ENCODE data around the gene FANCB. TPM values are rescaled to one million over a fixed set of nuclear protein-coding genes. Genes with fewer than 3 reads are reported as not detected.

FANCB gene
- total and polyA plus RNA-seq, 4 donors, result 0.07 to 6.2 (median 0.29) TPM

DNA sequence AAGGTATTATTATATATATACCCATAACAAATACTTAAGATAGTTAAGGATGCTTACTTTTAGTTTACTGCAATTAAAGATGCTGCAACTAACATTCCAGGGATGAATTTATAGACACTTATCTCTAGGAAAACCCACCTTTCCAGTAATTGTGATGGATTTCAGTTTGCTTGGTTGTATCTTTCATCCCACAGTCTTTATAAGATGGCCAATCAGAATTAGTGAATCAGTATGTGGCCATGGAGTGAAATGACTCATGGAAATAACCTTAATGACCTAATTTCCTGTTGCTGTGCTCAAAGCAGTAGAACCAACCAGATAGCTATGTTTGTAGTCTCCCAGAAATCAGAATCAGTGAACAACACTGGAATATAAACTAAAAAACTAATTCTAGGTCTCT is 26.7 kb upstream of the FANCB start:
- no peaks in the 10 kb centered on the region for H3K4me1 ChIP-seq (ENCODE audit: control insufficient read depth in 4 of 4, insufficient read depth in 4 of 4, low read length in 3 of 4)
- H3K4me3 ChIP-seq (ENCODE audit: low read depth in 1 of 3, low read length in 3 of 3), result no peak overlapping the region
- TF ChIP-seq HNF4G (IDR thresholded peaks at IDR 0.05) (no peak), JUND (IDR thresholded peaks at IDR 0.05) (peak in 1 of 2 donors; percentile 50), SP1 (IDR thresholded peaks at IDR 0.05) (no peak), GABPA (IDR thresholded peaks at IDR 0.05 in 1 of 2, conservative IDR thresholded peaks at IDR 0.05 in 1 of 2) (no peak), NR2F2 (IDR thresholded peaks at IDR 0.05) (peak; percentile 39), HNF4A (conservative IDR thresholded peaks at IDR 0.05) (no peak)
- TF ChIP-seq, protein P1, sequence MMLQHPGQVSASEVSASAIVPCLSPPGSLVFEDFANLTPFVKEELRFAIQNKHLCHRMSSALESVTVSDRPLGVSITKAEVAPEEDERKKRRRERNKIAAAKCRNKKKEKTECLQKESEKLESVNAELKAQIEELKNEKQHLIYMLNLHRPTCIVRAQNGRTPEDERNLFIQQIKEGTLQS (IDR thresholded peaks at IDR 0.05), result no peak
- TF ChIP-seq, protein P2, sequence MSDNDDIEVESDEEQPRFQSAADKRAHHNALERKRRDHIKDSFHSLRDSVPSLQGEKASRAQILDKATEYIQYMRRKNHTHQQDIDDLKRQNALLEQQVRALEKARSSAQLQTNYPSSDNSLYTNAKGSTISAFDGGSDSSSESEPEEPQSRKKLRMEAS (IDR thresholded peaks at IDR 0.05), result no peak
- TF ChIP-seq, protein P3, sequence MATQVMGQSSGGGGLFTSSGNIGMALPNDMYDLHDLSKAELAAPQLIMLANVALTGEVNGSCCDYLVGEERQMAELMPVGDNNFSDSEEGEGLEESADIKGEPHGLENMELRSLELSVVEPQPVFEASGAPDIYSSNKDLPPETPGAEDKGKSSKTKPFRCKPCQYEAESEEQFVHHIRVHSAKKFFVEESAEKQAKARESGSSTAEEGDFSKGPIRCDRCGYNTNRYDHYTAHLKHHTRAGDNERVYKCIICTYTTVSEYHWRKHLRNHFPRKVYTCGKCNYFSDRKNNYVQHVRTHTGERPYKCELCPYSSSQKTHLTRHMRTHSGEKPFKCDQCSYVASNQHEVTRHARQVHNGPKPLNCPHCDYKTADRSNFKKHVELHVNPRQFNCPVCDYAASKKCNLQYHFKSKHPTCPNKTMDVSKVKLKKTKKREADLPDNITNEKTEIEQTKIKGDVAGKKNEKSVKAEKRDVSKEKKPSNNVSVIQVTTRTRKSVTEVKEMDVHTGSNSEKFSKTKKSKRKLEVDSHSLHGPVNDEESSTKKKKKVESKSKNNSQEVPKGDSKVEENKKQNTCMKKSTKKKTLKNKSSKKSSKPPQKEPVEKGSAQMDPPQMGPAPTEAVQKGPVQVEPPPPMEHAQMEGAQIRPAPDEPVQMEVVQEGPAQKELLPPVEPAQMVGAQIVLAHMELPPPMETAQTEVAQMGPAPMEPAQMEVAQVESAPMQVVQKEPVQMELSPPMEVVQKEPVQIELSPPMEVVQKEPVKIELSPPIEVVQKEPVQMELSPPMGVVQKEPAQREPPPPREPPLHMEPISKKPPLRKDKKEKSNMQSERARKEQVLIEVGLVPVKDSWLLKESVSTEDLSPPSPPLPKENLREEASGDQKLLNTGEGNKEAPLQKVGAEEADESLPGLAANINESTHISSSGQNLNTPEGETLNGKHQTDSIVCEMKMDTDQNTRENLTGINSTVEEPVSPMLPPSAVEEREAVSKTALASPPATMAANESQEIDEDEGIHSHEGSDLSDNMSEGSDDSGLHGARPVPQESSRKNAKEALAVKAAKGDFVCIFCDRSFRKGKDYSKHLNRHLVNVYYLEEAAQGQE (IDR thresholded peaks at IDR 0.05), result no peak
- H3K9ac ChIP-seq (ENCODE audit: low read depth in 1 of 2, low read length in 2 of 2), result no peak overlapping the region
- H3K9me3 ChIP-seq (ENCODE audit: control insufficient read depth in 4 of 4, low read length in 3 of 4), result peaks cover 0 to 1% (median 0%) of the 10 kb centered on the region in 4 donors
- no peak for DNase-seq (ENCODE audit: low spot score)
- H3K27ac ChIP-seq (ENCODE audit: low read depth in 1 of 2, low read length in 2 of 2), result no peak overlapping the region
- H3K36me3 ChIP-seq (ENCODE audit: control insufficient read depth in 4 of 4, insufficient read depth in 3 of 4, low read depth in 1 of 4, low read length in 3 of 4), result no peaks in the 10 kb centered on the region
- H3K27me3 ChIP-seq (ENCODE audit: control insufficient read depth in 4 of 4, insufficient read depth in 4 of 4, low read length in 3 of 4), result no peaks in the 10 kb centered on the region

GRCh38 chrX:14897042-14897441 is 24.2 kb upstream of the FANCB start:
- 96% methylated on average over 2 of the region's 2 CpGs for WGBS
- TF ChIP-seq, protein P3 (IDR thresholded peaks at IDR 0.05), result no peak
- TF ChIP-seq JUND (IDR thresholded peaks at IDR 0.05), result no peak
- TF ChIP-seq EGR1 (IDR thresholded peaks at IDR 0.05; ENCODE audit: low read depth in 2 of 2), result no peak
- no peak for TF ChIP-seq HNF4G (IDR thresholded peaks at IDR 0.05)
- TF ChIP-seq, protein P2 (IDR thresholded peaks at IDR 0.05), result no peak
- TF ChIP-seq GABPA (IDR thresholded peaks at IDR 0.05 in 1 of 2, conservative IDR thresholded peaks at IDR 0.05 in 1 of 2), result no peak
- no peak for TF ChIP-seq FOXA2 (IDR thresholded peaks at IDR 0.05)
- TF ChIP-seq HNF4A (conservative IDR thresholded peaks at IDR 0.05), result no peak
- TF ChIP-seq SP1 (IDR thresholded peaks at IDR 0.05), result no peak
- no peak for TF ChIP-seq NR2F2 (IDR thresholded peaks at IDR 0.05)
- TF ChIP-seq RAD21 (IDR thresholded peaks at IDR 0.05), result no peak

More at GRCh38 chrX:14897042-14897441, 24.2 kb upstream of the FANCB start:
- no peak for DNase-seq (ENCODE audit: low spot score)
- H3K4me1 ChIP-seq (ENCODE audit: control insufficient read depth in 4 of 4, insufficient read depth in 4 of 4, low read length in 3 of 4), result no peaks in the 10 kb centered on the region
- H3K4me3 ChIP-seq (ENCODE audit: low read depth in 1 of 3, low read length in 3 of 3), result no peak overlapping the region
- H3K27me3 ChIP-seq (ENCODE audit: control insufficient read depth in 4 of 4, insufficient read depth in 4 of 4, low read length in 3 of 4), result no peaks in the 10 kb centered on the region
- no peaks in the 10 kb centered on the region for H3K36me3 ChIP-seq (ENCODE audit: control insufficient read depth in 4 of 4, insufficient read depth in 3 of 4, low read depth in 1 of 4, low read length in 3 of 4)
- H3K27ac ChIP-seq (ENCODE audit: low read depth in 1 of 2, low read length in 2 of 2), result no peak overlapping the region
- H3K9ac ChIP-seq (ENCODE audit: low read depth in 1 of 2, low read length in 2 of 2), result no peak overlapping the region
- H3K9me3 ChIP-seq (ENCODE audit: control insufficient read depth in 4 of 4, low read length in 3 of 4), result no peaks in the 10 kb centered on the region

Measured in liver (tissue), 9 donors.